GM21619 (cell line): Measurements from ENCODE around the gene XKR7.

Source experiments
- ATAC-seq: cut with Tn5 transposase; IDR thresholded peaks from one replicate; pipeline ENCODE4 v1.9.1; 2021; ENCODE audit not compliant: unreplicated experiment

Gene XKR7

DNA sequence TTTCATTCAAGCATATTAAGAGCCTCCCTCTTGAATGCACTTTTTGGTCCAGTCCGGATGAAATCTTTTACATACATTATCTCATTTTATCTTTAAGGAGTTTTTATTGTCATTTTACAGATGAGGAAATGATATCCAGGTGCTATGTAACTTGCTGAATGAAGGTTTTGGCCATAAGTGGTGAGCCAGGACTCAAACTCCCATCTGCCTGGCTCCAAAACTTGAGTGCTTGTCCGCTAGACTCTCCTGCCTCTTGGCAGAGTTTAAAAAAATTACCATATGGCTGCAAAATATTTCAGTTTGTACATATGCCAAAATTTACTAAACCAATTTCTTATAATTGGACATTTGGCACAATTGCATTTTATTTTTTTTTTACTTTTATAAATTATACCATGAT is 28.3 kb upstream of the XKR7 start:
- ATAC-seq, result no peak

GRCh38 chr20:31943052-31943471 is 24.9 kb upstream of the XKR7 start:
- ATAC-seq, result no peak

DNA sequence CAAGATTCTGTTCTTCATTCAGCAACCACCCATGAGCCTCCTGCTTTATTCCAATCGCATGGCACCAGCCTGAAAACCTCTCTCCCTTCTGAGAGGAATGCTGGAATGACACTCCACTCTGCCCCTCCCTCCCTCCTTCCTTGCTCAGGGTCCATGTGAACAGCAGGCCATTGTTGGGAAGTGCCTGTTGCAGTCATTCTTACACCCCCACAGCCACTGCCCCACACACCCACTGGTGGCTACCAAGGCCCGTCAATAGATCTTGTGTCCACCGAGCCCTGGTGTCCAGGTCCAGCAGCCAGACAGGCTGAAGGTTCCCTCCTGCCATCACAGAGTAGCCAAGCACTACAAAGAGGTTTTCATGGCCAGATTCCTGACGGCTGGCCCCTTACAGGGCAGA is 22.6 kb upstream of the XKR7 start:
- ATAC-seq, result no peak

DNA sequence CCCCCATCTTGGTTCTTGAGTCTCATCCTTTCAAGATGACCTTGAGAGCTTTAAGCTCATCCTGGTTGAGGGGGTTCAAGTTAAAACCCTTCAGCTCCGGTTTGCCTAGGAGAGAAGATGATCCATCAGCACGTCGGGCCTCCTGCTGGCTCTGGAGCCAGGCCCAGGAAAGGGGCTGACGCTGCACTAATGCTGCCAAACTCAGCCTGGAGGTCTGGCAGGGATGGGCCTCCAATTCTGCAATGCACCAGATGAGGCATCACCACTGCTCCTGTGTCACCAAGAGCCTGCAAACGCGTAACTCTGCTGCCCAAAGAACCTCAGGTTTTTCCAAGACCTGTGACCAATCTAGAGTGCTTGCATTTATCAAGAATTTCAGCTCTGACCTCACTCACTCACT is 22.2 kb upstream of the XKR7 start:
- ATAC-seq, result no peak

DNA sequence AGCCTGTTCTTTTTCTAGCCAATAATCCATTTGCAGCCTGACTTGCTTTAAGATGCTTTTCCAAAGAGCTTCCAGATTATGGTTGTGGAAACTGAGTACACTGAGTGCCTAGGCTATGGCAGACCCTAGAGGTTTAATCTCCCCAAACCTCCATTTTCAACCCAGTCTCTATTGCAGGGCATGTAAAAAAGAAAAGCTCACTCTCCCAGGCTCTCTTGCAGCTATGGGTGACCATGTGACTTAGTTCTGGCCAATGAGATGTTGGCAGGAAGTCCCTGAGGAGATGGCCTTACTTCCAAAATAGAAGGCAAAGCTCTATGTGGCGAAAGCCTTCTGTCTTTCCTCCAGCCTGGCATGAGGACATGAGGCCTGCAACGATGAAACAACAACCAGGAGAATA is 19.9 kb upstream of the XKR7 start:
- no peak for ATAC-seq

GRCh38 chr20:31949877-31950646 is 17.9 kb upstream of the XKR7 start:
- ATAC-seq, result no peak

DNA sequence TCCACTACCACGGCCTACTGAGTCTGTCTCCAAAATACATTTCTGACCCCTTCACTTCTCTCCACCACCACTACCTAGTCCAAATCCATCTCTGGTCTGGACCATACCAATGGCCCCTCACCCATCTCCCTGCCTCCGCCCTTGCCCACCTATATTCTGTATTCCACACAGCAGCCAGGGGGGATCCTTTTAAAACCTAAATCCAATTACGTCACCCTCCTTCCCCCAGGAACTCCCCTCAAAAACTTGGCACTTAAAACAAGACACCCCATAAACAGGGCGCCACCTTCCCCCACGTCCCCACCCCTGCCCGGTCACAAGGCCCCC is 16.8 kb upstream of the XKR7 start:
- no peak for ATAC-seq

- peak; percentile 88 for ATAC-seq
Observed at GRCh38 chr20:31951530-31952453, 16.2 kb upstream of the XKR7 start, which contains the start of gene PDRG1. TSS of gene PDRG1 (minus strand) at chr20:31952046. CDS start at chr20:31951961, 85 bp downstream.

DNA sequence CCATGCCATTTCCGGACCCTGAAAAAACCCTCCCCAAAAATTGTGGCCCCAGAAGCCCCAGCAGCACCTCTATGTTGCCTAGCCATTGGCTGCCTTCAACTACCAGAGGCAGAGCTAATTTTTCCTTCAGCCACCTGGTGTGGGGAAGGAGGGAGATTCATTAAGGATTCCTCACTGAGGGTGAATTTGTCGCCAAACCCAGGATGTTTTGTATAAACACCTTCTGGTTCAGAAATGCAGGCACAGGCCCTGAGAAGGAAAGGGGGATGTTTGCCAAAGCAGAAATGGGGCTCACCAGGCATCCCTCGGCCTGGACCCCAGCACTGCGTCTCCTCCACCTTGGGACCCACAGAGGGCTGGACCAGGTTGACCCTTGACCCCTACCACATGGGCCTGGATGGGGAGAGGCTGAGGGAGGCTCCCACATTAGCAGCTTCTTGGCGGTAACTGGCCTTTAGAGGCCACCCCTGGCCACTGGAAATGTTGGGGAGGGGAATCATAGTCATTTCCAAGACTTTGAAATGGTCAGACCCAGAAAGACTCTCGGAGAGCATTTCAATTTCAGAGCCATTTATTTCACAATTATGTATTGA is 14.3 kb upstream of the XKR7 start:
- ATAC-seq, result no peak

DNA sequence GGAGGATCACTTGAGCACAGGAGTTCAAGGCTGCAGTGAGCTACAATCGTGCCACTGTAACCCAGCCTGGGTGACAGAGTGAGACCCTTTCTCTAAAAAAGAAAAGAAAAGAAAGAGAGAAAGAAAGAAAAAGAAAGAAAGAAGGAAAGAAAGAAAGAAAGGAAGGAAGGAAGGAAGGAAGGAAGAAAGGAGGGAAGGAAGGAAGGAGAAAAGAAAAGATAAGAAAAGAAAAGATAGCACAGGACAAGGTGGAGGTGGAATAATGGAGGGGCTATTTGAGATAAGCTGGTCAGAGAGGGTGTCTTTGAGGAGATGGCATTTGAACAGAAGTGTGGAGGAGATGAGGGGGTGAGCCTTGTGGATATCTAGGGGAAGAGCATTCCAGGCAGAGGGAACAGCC is 13.5 kb upstream of the XKR7 start:
- ATAC-seq, result no peak

DNA sequence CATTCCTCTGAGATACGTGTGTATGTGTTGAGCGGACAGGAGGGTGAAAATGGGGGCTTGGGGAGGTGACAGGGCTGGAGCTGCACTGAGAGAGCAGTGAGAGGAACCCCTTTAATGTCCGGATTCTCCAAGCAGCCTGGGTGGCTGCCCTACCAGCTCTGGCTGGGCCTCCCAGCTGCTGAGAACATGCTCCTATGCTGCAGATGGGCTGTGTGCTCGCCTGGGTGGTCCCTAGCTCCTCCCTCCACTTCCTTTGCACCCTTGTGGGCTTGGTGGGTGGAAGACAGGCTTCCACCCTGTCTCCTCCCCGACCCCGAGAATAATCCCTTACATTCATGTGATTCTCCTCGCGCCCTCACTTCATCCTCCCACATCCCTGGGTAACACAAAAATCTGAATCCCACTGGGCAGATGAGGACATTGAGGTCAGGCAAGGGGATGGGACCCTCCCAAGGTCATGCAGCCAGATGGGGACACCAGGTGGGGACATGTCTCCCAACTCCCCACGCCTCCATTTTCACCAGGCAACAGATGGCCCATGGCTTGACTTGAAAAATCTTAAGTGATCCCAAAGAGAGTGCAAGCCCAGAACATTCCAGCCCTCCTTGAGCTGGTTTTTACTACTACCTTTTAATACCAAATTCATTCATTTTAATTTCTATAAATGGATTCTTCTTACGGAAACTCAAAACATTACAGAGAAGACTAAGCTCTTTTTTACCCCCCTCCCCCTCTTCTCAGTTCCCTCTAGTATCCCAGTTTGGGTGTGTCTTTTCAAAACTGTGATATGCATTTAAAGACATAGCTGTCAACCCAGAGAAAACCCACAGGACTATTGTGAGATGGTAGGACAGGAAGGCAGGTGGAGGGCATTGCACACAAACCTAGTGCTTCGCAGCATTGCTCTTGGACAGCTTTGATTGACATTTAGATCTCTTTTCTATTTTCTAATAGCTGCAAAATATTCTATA is 11.1 kb upstream of the XKR7 start:
- ATAC-seq, result no peak

DNA sequence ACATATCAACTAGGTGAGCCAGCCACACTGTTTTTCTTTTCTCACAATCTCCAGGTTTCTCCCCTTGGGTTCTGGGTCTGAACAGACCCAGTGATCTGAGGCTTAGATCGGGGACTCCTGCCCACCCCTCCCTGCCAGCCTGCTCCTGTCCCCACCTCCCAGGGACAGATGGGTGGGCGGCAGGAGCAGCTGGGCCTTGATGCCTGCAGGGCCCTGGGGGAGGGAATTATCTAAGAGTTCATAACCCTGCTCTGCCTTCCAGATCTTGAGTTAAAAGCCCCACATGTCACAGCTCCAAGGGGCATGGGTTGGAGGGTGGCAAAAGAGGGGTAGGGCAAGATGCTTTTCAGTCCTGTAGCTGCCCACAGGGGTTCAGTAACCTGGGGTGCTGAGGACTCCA is 5.2 kb upstream of the XKR7 start:
- no peak for ATAC-seq

DNA sequence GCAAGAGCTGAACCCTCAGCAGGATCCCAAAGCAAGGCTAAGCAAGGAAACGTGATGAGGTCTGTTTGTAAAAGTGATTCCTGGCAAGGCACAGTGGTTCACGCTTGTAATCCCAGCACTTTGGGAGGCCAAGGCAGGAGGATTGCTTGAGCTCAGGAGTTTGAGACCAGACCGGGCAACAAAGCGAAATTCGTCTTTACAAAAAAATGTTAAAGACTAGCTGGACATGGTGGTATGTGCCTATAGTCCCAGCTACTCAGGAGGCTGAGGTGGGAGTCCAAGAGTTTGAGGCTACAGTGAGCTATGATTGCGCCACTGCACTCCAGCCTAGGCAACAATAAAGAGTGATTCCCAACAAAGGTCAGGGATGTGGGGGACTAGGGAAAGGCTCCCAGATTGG is 4.1 kb upstream of the XKR7 start:
- no peak for ATAC-seq

- no peak for ATAC-seq
Observed at GRCh38 chr20:31966991-31967655, 828 bp upstream of the XKR7 start.

GRCh38 chr20:31968291-31969126 is 558 bp downstream of the XKR7 start:
- no peak for ATAC-seq

DNA sequence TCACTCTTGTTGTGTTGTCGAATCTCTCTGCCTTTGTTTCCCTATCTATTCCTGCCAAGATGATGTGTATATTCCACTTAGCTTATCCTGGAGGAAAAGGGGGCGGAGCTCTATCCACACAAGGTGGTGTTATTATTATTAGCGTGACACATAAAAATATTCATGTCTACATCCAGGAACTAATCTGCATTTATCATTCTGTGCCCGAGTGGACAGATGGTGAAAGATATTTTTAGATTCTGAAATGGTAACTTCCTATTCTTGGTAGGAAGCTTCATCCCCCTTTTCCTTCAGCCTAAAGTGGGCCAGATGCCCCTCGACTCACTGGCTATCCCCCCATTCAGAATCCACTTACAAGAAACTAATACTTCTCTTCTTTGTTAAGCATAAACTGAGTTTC is 2.0 kb downstream of the XKR7 start:
- no peak for ATAC-seq

DNA sequence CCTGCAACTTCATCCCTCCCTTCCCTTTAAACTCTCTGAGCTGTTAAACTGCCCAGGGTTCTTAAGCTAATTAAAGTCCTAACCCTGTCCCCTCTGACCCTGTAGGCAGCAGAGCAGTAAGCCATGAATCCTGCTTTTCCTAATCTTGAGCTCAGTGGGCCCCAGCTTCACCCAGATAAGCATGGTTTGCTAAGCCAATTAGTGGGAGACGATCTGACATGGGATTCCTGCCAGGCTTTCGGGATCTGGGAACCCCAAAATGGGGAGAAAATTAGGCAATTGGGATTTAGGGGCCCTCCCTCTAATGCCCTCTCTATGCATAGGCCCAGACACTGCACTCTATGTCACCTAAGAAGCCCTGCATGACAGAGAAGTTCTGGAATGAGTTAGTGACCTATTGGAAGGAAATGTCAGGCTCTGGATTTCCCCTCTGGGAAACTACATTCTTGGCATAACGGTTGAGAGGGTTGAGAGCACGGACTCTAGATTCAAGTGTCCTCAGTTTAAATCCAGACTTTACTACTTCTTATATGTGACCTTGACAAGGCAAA is 4.6 kb downstream of the XKR7 start:
- ATAC-seq, result no peak

GRCh38 chr20:31974296-31974695 is 6.3 kb downstream of the XKR7 start:
- ATAC-seq, result no peak

- ATAC-seq, result no peak
Observed at GRCh38 chr20:31974951-31975487, 7.1 kb downstream of the XKR7 start.
